Tibial nerve (tissue), 4 donors: ENCODE results near the gene C9orf152. TPM values are rescaled to one million over a fixed set of nuclear protein-coding genes. Genes with fewer than 3 reads are reported as not detected.

ENCODE experiments used
- DNase-seq, 2 donors: peaks; one replicate each; pipeline ENCODE4 v3.0.0-alpha.2; 2019; ENCODE audit warnings: low spot score in 2 of 2
- H3K27ac ChIP-seq, 4 donors: fragments of 200-600 bp; sonication (generic) in 3 of 4; one replicate each; pipeline ENCODE4 v1.5.1; 2017 to 2019; ENCODE audit warnings: mild to moderate bottlenecking in 1 of 4
- H3K27me3 ChIP-seq, 2 donors: fragments of 200-600 bp; sonication (generic) in 1 of 2; one replicate each; pipeline versions ENCODE4 v1.5.1 to v1.6.0; 2017 to 2019
- H3K36me3 ChIP-seq, 3 donors: fragments of 200-600 bp; sonication (generic); one replicate each; pipeline ENCODE4 v1.5.1; 2018 to 2019
- H3K4me1 ChIP-seq, 4 donors: fragments of 200-600 bp; sonication (generic) in 3 of 4; one replicate each; pipeline ENCODE4 v1.5.1; 2017 to 2019
- H3K4me3 ChIP-seq, 4 donors: fragments of 200-600 bp; sonication (generic) in 3 of 4; one replicate each; pipeline ENCODE4 v1.5.1; 2017 to 2019; ENCODE audit warnings: mild to moderate bottlenecking in 1 of 4, moderate library complexity in 1 of 4
- H3K9me3 ChIP-seq, 4 donors: fragments of 200-600 bp; sonication (generic) in 3 of 4; one replicate each; pipeline ENCODE4 v1.5.1; 2017 to 2019
- CTCF ChIP-seq, 5 experiments: fragments of 200-600 bp in 3 of 5; fragments of 450-650 bp in 2 of 5; sonication (generic) in 3 of 5; IDR thresholded peaks; one replicate each; pipeline ENCODE4 v1.5.1; 2016 to 2019; ENCODE audit warnings: antibody characterized with exemption in 5 of 5, mild to moderate bottlenecking in 3 of 5, moderate library complexity in 2 of 5
- EP300 ChIP-seq, 2 donors: sonication (generic); formaldehyde crosslinking; IDR thresholded peaks; one replicate each; pipeline ENCODE4 v1.6.1; 2017; ENCODE audit warnings: antibody characterized with exemption in 2 of 2, mild to moderate bottlenecking in 1 of 2
- POLR2A ChIP-seq, 2 donors: fragments of 450-650 bp; IDR thresholded peaks; one replicate each; pipeline ENCODE4 v1.6.1; 2017; ENCODE audit warnings: antibody characterized with exemption in 2 of 2, mild to moderate bottlenecking in 2 of 2, moderate library complexity in 2 of 2
- WGBS, 2 donors: methylation state at CpG; one replicate each; pipeline ENCODE4 v1.1.5; 2018; 5-methylcytosine and 5-hydroxymethylcytosine counted together
- total RNA-seq, 4 donors: library from RNA; depleted of rRNA; stranded (reverse); fragments of >200 nt; gene quantifications; one replicate each; pipeline ENCODE4 v1.1.0, GENCODE V29; 2016

C9orf152 gene
- total RNA-seq, 4 donors from 2014 or later: not detected

GRCh38 chr9:110175275-110175968 is 32.5 kb downstream of the C9orf152 start:
- no peak for DNase-seq
- peaks cover 0 to 2% (median 0%) of the 10 kb centered on the region in 4 donors for H3K4me1 ChIP-seq
- H3K9me3 ChIP-seq: no peaks in the 10 kb centered on the region
- H3K27ac ChIP-seq: no peak overlapping the region
- H3K4me3 ChIP-seq: no peak overlapping the region
- peaks cover 0 to 10% (median 0%) of the 10 kb centered on the region in 3 donors for H3K36me3 ChIP-seq
- no peaks in the 10 kb centered on the region for H3K27me3 ChIP-seq
- no peak for TF ChIP-seq EP300 (IDR thresholded peaks at IDR 0.05)
- WGBS, 2 donors: 90% methylated on average over 4 of the region's 4 CpGs

- WGBS, 2 donors: 52 to 62% methylated on average over 7 of the region's 7 CpGs
- Histone ChIP-seq H3K4me3 (no peak overlapping the region), H3K9me3 (no peaks in the 10 kb centered on the region), H3K27me3 (no peaks in the 10 kb centered on the region), H3K4me1 (no peaks in the 10 kb centered on the region), H3K27ac (no peak overlapping the region), H3K36me3 (peaks cover 0 to 18% (median 0%) of the 10 kb centered on the region in 3 donors)
- no peak for TF ChIP-seq POLR2A (IDR thresholded peaks at IDR 0.05)
- no peak for TF ChIP-seq EP300 (IDR thresholded peaks at IDR 0.05)
- TF ChIP-seq CTCF (IDR thresholded peaks at IDR 0.05): no peak
- DNase-seq: no peak
These were observed 34.7 kb downstream of the C9orf152 start for GRCh38 chr9:110173322-110173642.

GRCh38 chr9:110170357-110171257 is 37.4 kb downstream of the C9orf152 start:
- no peaks in the 10 kb centered on the region for H3K27me3 ChIP-seq
- TF ChIP-seq EP300 (IDR thresholded peaks at IDR 0.05) (no peak), CTCF (IDR thresholded peaks at IDR 0.05) (no peak), POLR2A (IDR thresholded peaks at IDR 0.05) (no peak)
- H3K27ac ChIP-seq: no peak overlapping the region
- no peak overlapping the region for H3K4me3 ChIP-seq
- peaks cover 0 to 19% (median 0%) of the 10 kb centered on the region in 3 donors for H3K36me3 ChIP-seq
- DNase-seq: no peak
- no peaks in the 10 kb centered on the region for H3K4me1 ChIP-seq
- H3K9me3 ChIP-seq: no peaks in the 10 kb centered on the region
- WGBS, 2 donors: 84 to 87% methylated on average over 9 of the region's 9 CpGs

- TF ChIP-seq EP300 (IDR thresholded peaks at IDR 0.05) (no peak), CTCF (IDR thresholded peaks at IDR 0.05) (no peak), POLR2A (IDR thresholded peaks at IDR 0.05) (no peak)
- 79 to 82% methylated on average over 5 of the region's 5 CpGs for WGBS, 2 donors
- DNase-seq: no peak
These were observed 39.5 kb downstream of the C9orf152 start for GRCh38 chr9:110168486-110168885.

GRCh38 chr9:110161940-110162339 is 46.0 kb downstream of the C9orf152 start:
- peaks cover 0 to 15% (median 11%) of the 10 kb centered on the region in 4 donors for H3K4me1 ChIP-seq
- H3K36me3 ChIP-seq: peaks cover 0 to 9% (median 0%) of the 10 kb centered on the region in 3 donors
- no peaks in the 10 kb centered on the region for H3K9me3 ChIP-seq
- TF ChIP-seq EP300 (IDR thresholded peaks at IDR 0.05) (no peak), CTCF (IDR thresholded peaks at IDR 0.05) (no peak), POLR2A (IDR thresholded peaks at IDR 0.05) (no peak)
- DNase-seq: no peak
- H3K27ac ChIP-seq: no peak overlapping the region
- no peak overlapping the region for H3K4me3 ChIP-seq
- no peaks in the 10 kb centered on the region for H3K27me3 ChIP-seq
- 87 to 91% methylated on average over 4 of the region's 4 CpGs for WGBS, 2 donors

More at GRCh38 chr9:110168486-110168885, 39.5 kb downstream of the C9orf152 start:
- Histone ChIP-seq H3K4me3 (no peak overlapping the region), H3K27ac (no peak overlapping the region), H3K9me3 (no peaks in the 10 kb centered on the region), H3K36me3 (peaks cover 0 to 19% (median 0%) of the 10 kb centered on the region in 3 donors), H3K27me3 (no peaks in the 10 kb centered on the region), H3K4me1 (no peaks in the 10 kb centered on the region)
